HepG2 (cell line): ENCODE data around the gene PAK6. TPM values are rescaled to one million over a fixed set of nuclear protein-coding genes. Genes with fewer than 3 reads are reported as not detected.
A peak's percentile ranks its signal among the peaks of the same experiment; 100 is the strongest.

Experiments
- ATAC-seq: fragments of 200-7000 bp; cut with Tn5 transposase; 3 replicates; pipeline ENCODE4 v1.9.1; 2020; ENCODE audit warnings: mild to moderate bottlenecking, moderate library complexity
- BruUV-seq: library from RNA; stranded (reverse); fragments of 400-500 nt; replicated peaks from 2 replicates; lab custom pipeline; 2021; lab: Mats Ljungman, UMichigan
- CTCF ChIA-PET: fragments of 300-600 bp; formaldehyde crosslinking; extraction: SDS; loops from one replicate; lab custom pipeline; 2021; ENCODE audit warnings: low total read pairs, inconsistent platforms, low intra/inter-chr PET ratio; lab: Yijun Ruan, JAX
- POLR2A ChIA-PET: fragments of 350-600 bp; sonication (Branson Sonifier 250); formaldehyde crosslinking; loops from one replicate; lab custom pipeline; 2020; ENCODE audit warnings: antibody characterized with exemption, inconsistent platforms; lab: Yijun Ruan, JAX
- DNase-seq: peaks from one replicate; pipeline ENCODE4 v3.0.0-alpha.2; 2015; ENCODE audit warnings: low spot score
- FAIRE-seq: peaks from 3 replicates; lab custom pipeline; 2011; peaks lifted over from hg19 to GRCh38; lab: Jason Lieb, UNC
- H2AFZ ChIP-seq: one replicate; pipeline ENCODE4 v1.6.1; 2011; ENCODE audit warnings: low read length, inconsistent platforms
- H3K27ac ChIP-seq: fragments of 300-600 bp; 3 replicates; pipeline ENCODE4 v1.8.0; 2011; ENCODE audit warnings: mixed run types, mild to moderate bottlenecking, mixed read lengths, low read length, inconsistent platforms; ENCODE audit not compliant: insufficient read depth; ENCODE audit errors: extremely low read length
- H3K27me3 ChIP-seq, 2 experiments: fragments of 200-600 bp in 1 of 2; 2 replicates in 1 of 2; 3 replicates in 1 of 2; pipeline versions ENCODE4 v1.6.0 to v1.8.0; 2011; ENCODE audit warnings: low read length in 2 of 2, mild to moderate bottlenecking in 2 of 2, moderate library complexity in 2 of 2, inconsistent platforms in 1 of 2; ENCODE audit not compliant: insufficient read depth in 2 of 2, control insufficient read depth in 1 of 2
- H3K36me3 ChIP-seq, 2 experiments: fragments of 200-600 bp in 1 of 2; replicated peaks in 1 of 2; 2 replicates in 1 of 2; 3 replicates in 1 of 2; pipeline versions ENCODE4 v1.5.1 to v1.8.0; 2011; ENCODE audit warnings: low read length in 2 of 2, inconsistent platforms in 1 of 2; ENCODE audit not compliant: insufficient read depth in 2 of 2, control insufficient read depth in 1 of 2
- H3K4me1 ChIP-seq: 2 replicates; pipeline ENCODE4 v1.5.1; 2012; ENCODE audit warnings: low read length, inconsistent platforms; ENCODE audit not compliant: insufficient read depth
- H3K4me2 ChIP-seq: 2 replicates; pipeline ENCODE4 v1.6.0; 2011; ENCODE audit warnings: low read depth, low read length, inconsistent platforms
- H3K4me3 ChIP-seq, 3 experiments: fragments of 200-600 bp in 1 of 3; sonication (generic), shearing (Covaris generic) in 1 of 3; replicated peaks in 1 of 3; 2 replicates each; pipeline ENCODE4 v1.5.1; 2011 to 2016; ENCODE audit warnings: low read length in 3 of 3, inconsistent platforms in 2 of 3, low read depth in 2 of 3, mild to moderate bottlenecking in 2 of 3, control low read depth in 1 of 3, mixed read lengths in 1 of 3; ENCODE audit not compliant: insufficient read depth in 1 of 3
- H3K79me2 ChIP-seq: one replicate; pipeline ENCODE4 v1.6.1; 2011; ENCODE audit warnings: low read length, inconsistent platforms; ENCODE audit not compliant: insufficient read depth
- H3K9ac ChIP-seq: 2 replicates; pipeline ENCODE4 v1.6.0; 2011; ENCODE audit warnings: mild to moderate bottlenecking, low read depth, low read length, inconsistent platforms; ENCODE audit not compliant: insufficient read depth
- H3K9me3 ChIP-seq: 2 replicates; pipeline ENCODE4 v1.5.1; 2012; ENCODE audit warnings: mild to moderate bottlenecking, low read length
- H4K20me1 ChIP-seq: 2 replicates; pipeline ENCODE4 v1.6.0; 2011; ENCODE audit warnings: inconsistent platforms, mild to moderate bottlenecking, low read length, moderate library complexity; ENCODE audit not compliant: insufficient read depth
- ARNT2 ChIP-seq: sonication (generic); formaldehyde crosslinking; IDR thresholded peaks from 2 replicates; pipeline ENCODE4 v1.8.0; 2022; ENCODE audit warnings: mild to moderate bottlenecking, low read depth, missing genetic modification reagents, moderate library complexity
- ATF7-NPFF ChIP-seq: sonication (generic); formaldehyde crosslinking; IDR thresholded peaks from 2 replicates; pipeline ENCODE4 v1.8.1; 2023; ENCODE audit warnings: mild to moderate bottlenecking, low read depth, missing genetic modification reagents, moderate library complexity
- EHMT2 ChIP-seq: fragments of 200-600 bp; sonication (generic); IDR thresholded peaks from 2 replicates; pipeline ENCODE4 v1.7.0; 2017; ENCODE audit warnings: antibody characterized with exemption, low read depth, low read length, borderline replicate concordance
- HNF4G ChIP-seq, 2 experiments: sonication (generic) in 1 of 2; formaldehyde crosslinking in 1 of 2; IDR thresholded peaks; 2 replicates each; pipeline versions ENCODE4 v1.4.0 to v1.6.1; 2011 to 2020; ENCODE audit warnings: borderline replicate concordance in 2 of 2, low read depth in 2 of 2, mild to moderate bottlenecking in 2 of 2, low read length in 1 of 2, missing genetic modification reagents in 1 of 2, moderate library complexity in 1 of 2
- HNRNPLL ChIP-seq: fragments of 200-400 bp; formaldehyde crosslinking; IDR thresholded peaks from 2 replicates; pipeline ENCODE4 v1.6.1; 2017; ENCODE audit warnings: mild to moderate bottlenecking, low read depth, low read length; ENCODE audit not compliant: poor library complexity, severe bottlenecking
- SP4 ChIP-seq: sonication (generic); formaldehyde crosslinking; IDR thresholded peaks from 2 replicates; pipeline ENCODE4 v1.8.1; 2023; ENCODE audit warnings: mild to moderate bottlenecking, missing genetic modification reagents
- ZFX ChIP-seq: sonication (generic); formaldehyde crosslinking; IDR thresholded peaks from 2 replicates; pipeline ENCODE4 v1.4.0; 2020; ENCODE audit warnings: mild to moderate bottlenecking, low read depth, missing genetic modification reagents, moderate library complexity
- ZNF850 ChIP-seq: sonication (generic); formaldehyde crosslinking; conservative IDR thresholded peaks from 2 replicates; pipeline ENCODE4 v1.9.0; 2021; ENCODE audit warnings: mild to moderate bottlenecking, missing genetic modification reagents
- WGBS: methylation state at CpG from one replicate; pipeline ENCODE4 v1.1.6; 2017; ENCODE audit warnings: low lambda C conversion rate; 5-methylcytosine and 5-hydroxymethylcytosine counted together
- in situ Hi-C: cut with HindIII; loops from 2 replicates; pipeline ENCODE4 v1.10.0; 2017; ENCODE audit warnings: low pct_unique_long_range_greater_than_20kb; ENCODE audit not compliant: extremely low pct_ligation_motif_present
- intact Hi-C: fragments of 100-400 bp; cut with micrococcal nuclease; formaldehyde crosslinking; loops from one replicate; pipeline ENCODE4 v1.10.0; 2022; ENCODE audit not compliant: unreplicated experiment
- polyA plus RNA-seq, 8 experiments: library from polyadenylated mRNA; depleted of rRNA in 3 of 8; stranded (reverse) in 7 of 8; unstranded in 1 of 8; fragments of >200 nt; fragmentation: Illumina TruSeq in 4 of 8; extraction: Trizol in 4 of 8; gene quantifications; 2 replicates each; pipeline versions ENCODE4 v1.2.1 to v1.2.3, GENCODE V29; 2011 to 2016; ENCODE audit warnings: low read depth in 4 of 8, missing spikeins in 1 of 8, mixed read lengths in 1 of 8; ENCODE audit not compliant: insufficient read depth in 1 of 8
- total RNA-seq, 5 experiments: library from RNA; depleted of rRNA; stranded (reverse); fragments of >200 nt; fragmentation: Illumina TruSeq; extraction: Trizol; gene quantifications; 2 replicates each; pipeline ENCODE4 v1.2.3, GENCODE V29; 2016; ENCODE audit warnings: low read depth in 1 of 5
- TF ChIP-seq, protein P1 (sequence below): sonication (generic); formaldehyde crosslinking; IDR thresholded peaks from 2 replicates; pipeline ENCODE4 v1.5.1; 2020; ENCODE audit warnings: missing genetic modification reagents, mild to moderate bottlenecking, borderline replicate concordance
- TF ChIP-seq, protein P2 (sequence below): sonication (generic); formaldehyde crosslinking; IDR thresholded peaks from 2 replicates; pipeline ENCODE4 v1.8.1; 2023; ENCODE audit warnings: mild to moderate bottlenecking, moderate library complexity, missing genetic modification reagents

Gene PAK6
- total and polyA plus RNA-seq, 2 of the 13 experiments (the other 11 are each of a cell fraction or from before 2014, with no cell fraction given): 0.07 TPM; not detected in 1

DNA sequence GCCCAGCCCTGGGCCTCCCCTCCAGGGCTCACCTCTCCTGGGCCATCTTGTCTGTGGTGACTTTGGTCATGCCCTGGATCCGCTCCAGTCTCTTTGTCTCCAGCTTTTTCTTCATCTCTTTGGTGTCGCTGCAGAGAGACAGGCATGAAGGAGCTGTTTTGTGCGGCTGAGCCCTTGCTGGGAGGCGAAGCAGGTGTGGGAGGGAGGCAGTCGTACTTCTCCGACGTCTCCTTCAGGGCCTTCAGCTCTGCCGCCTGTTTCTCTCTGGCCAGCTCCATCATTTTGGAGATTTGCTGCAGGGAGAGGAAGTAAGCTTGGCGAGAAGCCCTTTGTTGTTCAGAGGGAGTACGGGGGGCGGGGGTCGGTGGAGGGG lies 51.7 kb downstream of the PAK6 start:
- Histone ChIP-seq H3K36me3 (no peaks in the 10 kb centered on the region), H3K27me3 (peaks cover 23 to 97% of the 10 kb centered on the region in 2 experiments), H3K4me1 (peaks cover 10% of the 10 kb centered on the region; the same call in 1 of the 2 replicates), H2AFZ (no peak overlapping the region), H3K9ac (no peak overlapping the region), H3K9me3 (no peaks in the 10 kb centered on the region), H3K79me2 (no peaks in the 10 kb centered on the region), H3K27ac (no peak overlapping the region), H4K20me1 (no peaks in the 10 kb centered on the region), H3K4me2 (no peak overlapping the region), H3K4me3 (no peak overlapping the region)
- ChIA-PET CTCF (no interaction called here), POLR2A (interaction anchor here (1.4 kb wide), 1 partner anchor 49 kb away, joined by 5 read pairs; no protein-coding TSS in a partner anchor)
- ATAC-seq: no peak
- TF ChIP-seq ZNF850 (no peak), HNF4G (IDR thresholded peaks at IDR 0.05; ENCODE audit: borderline replicate concordance, low read depth, low read length) (no peak), HNF4G (CRISPR knock-in tag; IDR thresholded peaks at IDR 0.05; ENCODE audit: borderline replicate concordance, low read depth) (no peak)
- no TSS peak for BruUV-seq
- intact Hi-C loops: no loop called here
- WGBS: 45% methylated on average over 10 of the region's 12 CpGs
- FAIRE-seq: no peak
- in situ Hi-C loops: no loop called here
- DNase-seq: no peak

DNA sequence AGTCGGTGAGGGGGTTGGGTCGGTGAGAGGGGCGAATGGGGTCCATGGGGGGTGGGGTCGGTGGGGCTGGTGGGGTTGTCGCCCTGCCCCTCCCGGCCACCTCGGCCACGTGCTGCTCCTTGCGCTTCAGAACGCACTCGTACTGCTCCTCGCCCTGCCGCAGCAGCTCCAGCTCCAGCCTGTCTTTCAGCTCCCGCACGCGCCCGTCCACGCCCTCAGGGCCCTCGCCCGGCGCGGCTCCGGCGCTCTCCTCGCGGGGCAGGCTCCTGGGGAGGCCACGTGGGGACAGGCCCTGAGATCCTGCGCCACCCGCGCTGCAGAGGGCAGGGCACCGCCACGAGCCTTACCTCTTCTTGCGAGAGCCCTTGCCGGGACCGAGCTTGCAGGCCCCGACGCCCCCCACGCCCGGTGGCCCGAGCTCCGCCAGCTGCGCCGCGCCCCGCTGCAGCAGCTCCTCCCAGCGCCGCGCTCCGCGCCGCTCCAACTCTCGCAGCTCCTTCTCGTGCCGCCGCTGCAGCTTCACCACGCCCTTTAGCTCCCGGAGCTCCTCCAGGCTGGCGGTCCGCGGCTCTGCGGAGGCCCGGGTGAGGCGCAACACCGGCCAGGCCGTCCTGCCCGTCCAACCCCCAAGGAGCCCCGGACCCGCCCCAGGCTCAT lies 52.2 kb downstream of the PAK6 start:
- intact Hi-C loops: no loop called here
- ChIA-PET CTCF (no interaction called here), POLR2A (interaction anchor here (1.4 kb wide), 1 partner anchor 49 kb away, joined by 5 read pairs; no protein-coding TSS in a partner anchor)
- H3K4me1 ChIP-seq: peaks cover 10% of the 10 kb centered on the region; the same call in 1 of the 2 replicates
- H3K36me3 ChIP-seq: no peaks in the 10 kb centered on the region
- no peak overlapping the region for H2AFZ ChIP-seq
- no peaks in the 10 kb centered on the region for H3K79me2 ChIP-seq
- ATAC-seq (peak; percentile 73), DNase-seq (no peak), FAIRE-seq (no peak)
- no TSS peak for BruUV-seq
- in situ Hi-C loops: no loop called here
- no peaks in the 10 kb centered on the region for H3K9me3 ChIP-seq
- WGBS: 3% methylated on average over 21 of the region's 68 CpGs
- H4K20me1 ChIP-seq: no peaks in the 10 kb centered on the region
- H3K27ac ChIP-seq: no peak overlapping the region
- no peak overlapping the region for H3K9ac ChIP-seq
- H3K4me3 ChIP-seq: peak overlapping the region in 2 of 3 experiments; percentile 23 to 48; a peak in 3 of 6 replicates
- peaks cover 21 to 97% of the 10 kb centered on the region in 2 experiments for H3K27me3 ChIP-seq
- peak overlapping the region; percentile 57 for H3K4me2 ChIP-seq
- TF ChIP-seq EHMT2 (no peak), SP4 (peak; percentile 18; the same call in 1 of the 2 replicates), ATF7-NPFF (CRISPR knock-in tag) (0 out of 2 replicates have a peak, but pooled peaks have one; percentile 34), ZFX (peak; percentile 37; the same call in 1 of the 2 replicates), ARNT2 (CRISPR knock-in tag) (0 out of 2 replicates have a peak, but pooled peaks have one; percentile 24), HNRNPLL (peak; percentile 80)
- TF ChIP-seq, protein P1, sequence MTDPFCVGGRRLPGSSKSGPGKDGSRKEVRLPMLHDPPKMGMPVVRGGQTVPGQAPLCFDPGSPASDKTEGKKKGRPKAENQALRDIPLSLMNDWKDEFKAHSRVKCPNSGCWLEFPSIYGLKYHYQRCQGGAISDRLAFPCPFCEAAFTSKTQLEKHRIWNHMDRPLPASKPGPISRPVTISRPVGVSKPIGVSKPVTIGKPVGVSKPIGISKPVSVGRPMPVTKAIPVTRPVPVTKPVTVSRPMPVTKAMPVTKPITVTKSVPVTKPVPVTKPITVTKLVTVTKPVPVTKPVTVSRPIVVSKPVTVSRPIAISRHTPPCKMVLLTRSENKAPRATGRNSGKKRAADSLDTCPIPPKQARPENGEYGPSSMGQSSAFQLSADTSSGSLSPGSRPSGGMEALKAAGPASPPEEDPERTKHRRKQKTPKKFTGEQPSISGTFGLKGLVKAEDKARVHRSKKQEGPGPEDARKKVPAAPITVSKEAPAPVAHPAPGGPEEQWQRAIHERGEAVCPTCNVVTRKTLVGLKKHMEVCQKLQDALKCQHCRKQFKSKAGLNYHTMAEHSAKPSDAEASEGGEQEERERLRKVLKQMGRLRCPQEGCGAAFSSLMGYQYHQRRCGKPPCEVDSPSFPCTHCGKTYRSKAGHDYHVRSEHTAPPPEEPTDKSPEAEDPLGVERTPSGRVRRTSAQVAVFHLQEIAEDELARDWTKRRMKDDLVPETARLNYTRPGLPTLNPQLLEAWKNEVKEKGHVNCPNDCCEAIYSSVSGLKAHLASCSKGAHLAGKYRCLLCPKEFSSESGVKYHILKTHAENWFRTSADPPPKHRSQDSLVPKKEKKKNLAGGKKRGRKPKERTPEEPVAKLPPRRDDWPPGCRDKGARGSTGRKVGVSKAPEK (CRISPR knock-in tag): no peak
- TF ChIP-seq, protein P2, sequence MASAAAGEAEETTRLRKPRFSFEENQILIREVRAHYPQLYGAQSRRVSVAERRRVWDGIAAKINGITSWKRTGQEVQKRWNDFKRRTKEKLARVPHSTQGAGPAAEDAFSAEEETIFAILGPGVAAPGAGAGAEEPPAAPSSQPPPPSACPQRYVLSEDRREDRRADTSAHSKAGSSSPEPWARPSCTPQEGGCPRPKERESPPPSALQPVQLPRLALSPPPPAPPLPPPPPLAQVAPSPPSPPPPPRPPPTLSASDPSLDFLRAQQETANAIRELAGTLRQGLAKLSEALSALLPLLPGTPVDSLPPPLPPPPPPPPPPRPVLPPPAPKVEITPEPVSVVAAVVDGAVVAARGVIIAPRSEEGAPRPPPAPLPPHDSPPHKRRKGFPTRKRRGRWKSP (CRISPR knock-in tag): peak; percentile 81
